Liver (tissue), 9 donors: Measurements from ENCODE around the gene KRTAP29-1. TPM values are rescaled to one million over a fixed set of nuclear protein-coding genes. Genes with fewer than 3 reads are reported as not detected.

ENCODE experiments used
- DNase-seq: peaks from one replicate; pipeline ENCODE4 v3.0.0-alpha.2; 2017; ENCODE audit warnings: low spot score
- H3K27ac ChIP-seq, 2 donors: one replicate each; pipeline ENCODE4 v1.7.0; 2013; ENCODE audit warnings: inconsistent platforms in 2 of 2, low read length in 2 of 2, control low read depth in 1 of 2, low read depth in 1 of 2, mild to moderate bottlenecking in 1 of 2
- H3K27me3 ChIP-seq, 4 donors: one replicate each; pipeline versions ENCODE4 v1.6.1 to v1.7.0; 2013; ENCODE audit warnings: low read length in 3 of 4, inconsistent platforms in 1 of 4, mild to moderate bottlenecking in 1 of 4, moderate library complexity in 1 of 4; ENCODE audit not compliant: control insufficient read depth in 4 of 4, insufficient read depth in 4 of 4
- H3K36me3 ChIP-seq, 4 donors: one replicate each; pipeline versions ENCODE4 v1.6.1 to v1.7.0; 2013; ENCODE audit warnings: low read length in 3 of 4, mild to moderate bottlenecking in 3 of 4, low read depth in 1 of 4, moderate library complexity in 1 of 4; ENCODE audit not compliant: control insufficient read depth in 4 of 4, insufficient read depth in 3 of 4
- H3K4me1 ChIP-seq, 4 donors: one replicate each; pipeline versions ENCODE4 v1.6.1 to v1.7.0; 2013; ENCODE audit warnings: low read length in 3 of 4, mild to moderate bottlenecking in 3 of 4, moderate library complexity in 1 of 4; ENCODE audit not compliant: control insufficient read depth in 4 of 4, insufficient read depth in 4 of 4
- H3K4me3 ChIP-seq, 3 donors: one replicate each; pipeline versions ENCODE4 v1.6.1 to v1.7.0; 2013; ENCODE audit warnings: low read length in 3 of 3, control low read depth in 1 of 3, low read depth in 1 of 3, mild to moderate bottlenecking in 1 of 3
- H3K9ac ChIP-seq, 2 donors: one replicate each; pipeline ENCODE4 v1.7.0; 2013; ENCODE audit warnings: low read length in 2 of 2, mild to moderate bottlenecking in 2 of 2, moderate library complexity in 2 of 2, control low read depth in 1 of 2, low read depth in 1 of 2
- H3K9me3 ChIP-seq, 4 donors: one replicate each; pipeline versions ENCODE4 v1.6.1 to v1.7.0; 2013; ENCODE audit warnings: low read length in 3 of 4; ENCODE audit not compliant: control insufficient read depth in 4 of 4
- CTCF ChIP-seq: fragments of 150-350 bp; IDR thresholded peaks from 2 replicates; pipeline ENCODE4 v1.5.1; 2017; ENCODE audit warnings: improper control_type of control experiment, low read depth, low read length; ENCODE audit not compliant: missing input control
- EGR1 ChIP-seq, 2 donors: IDR thresholded peaks; 2 replicates each; pipeline ENCODE4 v1.6.1; 2016 to 2018; ENCODE audit warnings: antibody characterized with exemption in 2 of 2, low read depth in 2 of 2
- FOXA1 ChIP-seq: IDR thresholded peaks from 2 replicates; pipeline ENCODE4 v1.6.1; 2016; ENCODE audit warnings: antibody characterized with exemption
- FOXA2 ChIP-seq: IDR thresholded peaks from 2 replicates; pipeline ENCODE4 v1.6.1; 2016; ENCODE audit warnings: antibody characterized with exemption
- GABPA ChIP-seq, 2 donors: IDR thresholded peaks in 1 of 2; conservative IDR thresholded peaks in 1 of 2; 2 replicates each; pipeline ENCODE4 v1.6.1; 2016; ENCODE audit warnings: antibody characterized with exemption in 2 of 2, mild to moderate bottlenecking in 1 of 2, moderate library complexity in 1 of 2
- HNF4A ChIP-seq, 2 donors: conservative IDR thresholded peaks; 2 replicates each; pipeline ENCODE4 v1.6.1; 2016; ENCODE audit warnings: antibody characterized with exemption in 2 of 2, mild to moderate bottlenecking in 2 of 2
- HNF4G ChIP-seq: IDR thresholded peaks from 2 replicates; pipeline ENCODE4 v1.6.1; 2016; ENCODE audit warnings: antibody characterized with exemption
- JUND ChIP-seq, 2 donors: IDR thresholded peaks; 2 replicates each; pipeline ENCODE4 v1.6.1; 2016; ENCODE audit warnings: antibody characterized with exemption in 2 of 2
- MAX ChIP-seq: IDR thresholded peaks from 2 replicates; pipeline ENCODE4 v1.6.1; 2016; ENCODE audit warnings: antibody characterized with exemption
- RAD21 ChIP-seq, 2 donors: IDR thresholded peaks; 2 replicates each; pipeline ENCODE4 v1.6.1; 2016; ENCODE audit warnings: antibody characterized with exemption in 2 of 2, mild to moderate bottlenecking in 2 of 2
- REST ChIP-seq: IDR thresholded peaks from 2 replicates; pipeline ENCODE4 v1.6.1; 2016; ENCODE audit warnings: antibody characterized with exemption, mild to moderate bottlenecking
- RXRA ChIP-seq, 2 donors: IDR thresholded peaks; 2 replicates each; pipeline ENCODE4 v1.6.1; 2017 to 2018; ENCODE audit warnings: antibody characterized with exemption in 2 of 2, mild to moderate bottlenecking in 1 of 2
- SP1 ChIP-seq: IDR thresholded peaks from 2 replicates; pipeline ENCODE4 v1.6.1; 2018; ENCODE audit warnings: antibody characterized with exemption, mild to moderate bottlenecking
- TAF1 ChIP-seq: conservative IDR thresholded peaks from 2 replicates; pipeline ENCODE4 v1.6.1; 2016; ENCODE audit warnings: antibody characterized with exemption, mild to moderate bottlenecking
- YY1 ChIP-seq: IDR thresholded peaks from 2 replicates; pipeline ENCODE4 v1.6.1; 2016; ENCODE audit warnings: antibody characterized with exemption, mild to moderate bottlenecking
- ZBTB33 ChIP-seq: IDR thresholded peaks from 2 replicates; pipeline ENCODE4 v1.6.1; 2016; ENCODE audit warnings: antibody characterized with exemption
- WGBS: extraction: QIAGEN DNeasy Blood & Tissue Kit; methylation state at CpG from one replicate; pipeline ENCODE4 v1.1.7; 2013; 5-methylcytosine and 5-hydroxymethylcytosine counted together
- polyA plus RNA-seq, 2 donors: library from polyadenylated mRNA; stranded (reverse) in 1 of 2; unstranded in 1 of 2; fragments of 200-250 nt in 1 of 2; fragments of >200 nt in 1 of 2; fragmentation: Nextera tagmentation in 1 of 2; extraction: Ambion mirVana in 1 of 2; gene quantifications; one replicate each; pipeline versions ENCODE4 v1.2.1 to v1.2.3, GENCODE V29; 2013 to 2015
- total RNA-seq, 2 donors: library from RNA; depleted of rRNA; stranded (reverse); fragments of >200 nt; gene quantifications; one replicate each; pipeline ENCODE4 v1.2.3, GENCODE V29; 2014
- donor health status: healthy.
- donor health status: healthy.
- donor health status: healthy.
- donor health status: healthy.
- donor health status: healthy.

The KRTAP29-1 gene
- total and polyA plus RNA-seq, 4 donors = not detected

GRCh38 chr17:41345992-41346391 is 43.3 kb upstream of the KRTAP29-1 start:
- WGBS = 94% methylated on average over 3 of the region's 3 CpGs
- H3K9me3 ChIP-seq = no peaks in the 10 kb centered on the region
- no peak for DNase-seq
- H3K9ac ChIP-seq = no peak overlapping the region
- H3K36me3 ChIP-seq = no peaks in the 10 kb centered on the region
- no peak overlapping the region for H3K27ac ChIP-seq
- TF ChIP-seq YY1 = no peak
- no peak for TF ChIP-seq TAF1
- no peaks in the 10 kb centered on the region for H3K27me3 ChIP-seq
- H3K4me1 ChIP-seq = no peaks in the 10 kb centered on the region
- H3K4me3 ChIP-seq = no peak overlapping the region

- Histone ChIP-seq H3K27me3 (no peaks in the 10 kb centered on the region), H3K9ac (no peak overlapping the region), H3K27ac (no peak overlapping the region), H3K36me3 (no peaks in the 10 kb centered on the region), H3K4me1 (no peaks in the 10 kb centered on the region), H3K4me3 (no peak overlapping the region), H3K9me3 (no peaks in the 10 kb centered on the region)
- WGBS = 83% methylated on average over 3 of the region's 3 CpGs
- TF ChIP-seq SP1 = no peak
- no peak for TF ChIP-seq MAX
- no peak for TF ChIP-seq HNF4A (conservative IDR thresholded peaks at IDR 0.05)
- no peak for DNase-seq
Observed at GRCh38 chr17:41343029-41343428, 40.4 kb upstream of the KRTAP29-1 start.

- H3K27me3 ChIP-seq = no peaks in the 10 kb centered on the region
- TF ChIP-seq ZBTB33 (no peak), REST (no peak), GABPA (IDR thresholded peaks at IDR 0.05 in 1 of 2, conservative IDR thresholded peaks at IDR 0.05 in 1 of 2) (no peak), HNF4A (conservative IDR thresholded peaks at IDR 0.05) (no peak), HNF4G (no peak), RAD21 (IDR thresholded peaks at IDR 0.05) (no peak), FOXA2 (no peak), RXRA (IDR thresholded peaks at IDR 0.05) (no peak), SP1 (no peak), CTCF (no peak), FOXA1 (no peak), EGR1 (IDR thresholded peaks at IDR 0.05; ENCODE audit: low read depth in 2 of 2) (no peak), MAX (no peak), JUND (IDR thresholded peaks at IDR 0.05) (no peak), YY1 (no peak), TAF1 (no peak)
- no peak overlapping the region for H3K27ac ChIP-seq
- no peaks in the 10 kb centered on the region for H3K4me1 ChIP-seq
- WGBS = 79% methylated on average over 7 of the region's 7 CpGs
- H3K36me3 ChIP-seq = no peaks in the 10 kb centered on the region
- no peaks in the 10 kb centered on the region for H3K9me3 ChIP-seq
- no peak overlapping the region for H3K9ac ChIP-seq
- H3K4me3 ChIP-seq = no peak overlapping the region
- no peak for DNase-seq
Observed at GRCh38 chr17:41340934-41341861, 38.5 kb upstream of the KRTAP29-1 start.
